ENCODE measurements around the gene MBD5.

- TF ChIP-seq FOXP1 (CRISPR knock-in tag; IDR thresholded peaks at IDR 0.05; ENCODE audit: borderline replicate concordance) (no peak), ESRRA (CRISPR knock-in tag; IDR thresholded peaks at IDR 0.05; ENCODE audit: borderline replicate concordance) (no peak), E2F5 (CRISPR knock-in tag; IDR thresholded peaks at IDR 0.05) (no peak), ATF2 (CRISPR knock-in tag; IDR thresholded peaks at IDR 0.05; ENCODE audit: borderline replicate concordance, low read depth) (no peak), IRF2 (CRISPR knock-in tag; IDR thresholded peaks at IDR 0.05; ENCODE audit: borderline replicate concordance, low read depth) (no peak)
These were observed 438.5 kb downstream of the MBD5 start for GRCh38 chr2:148459377-148459778.
